Pancreas (tissue), 10 donors: ENCODE measurements around the gene PLB1. TPM values are rescaled to one million over a fixed set of nuclear protein-coding genes. Genes with fewer than 3 reads are reported as not detected.

Experiments
- ATAC-seq, 4 donors: fragments of 200-7000 bp; cut with Tn5 transposase; one replicate each; pipeline versions ENCODE4 v1.8.0 to v1.9.1; 2020; ENCODE audit warnings: mild to moderate bottlenecking in 4 of 4, moderate library complexity in 4 of 4
- DNase-seq, 6 donors: peaks; one replicate each; pipeline ENCODE4 v3.0.0-alpha.2; 2020
- FAIRE-seq: peaks from 2 replicates; lab custom pipeline; 2012; peaks lifted over from hg19 to GRCh38; lab: Jason Lieb, UNC
- H3K27ac ChIP-seq, 4 donors: fragments of 200-600 bp; sonication (generic); 1 replicate in 3 of 4; 2 replicates in 1 of 4; pipeline versions ENCODE4 v1.5.0 to v1.8.0; 2020
- H3K27me3 ChIP-seq, 4 donors: fragments of 200-600 bp; one replicate each; pipeline ENCODE4 v1.8.0; 2021
- H3K36me3 ChIP-seq, 3 donors: fragments of 200-600 bp; sonication (generic) in 1 of 3; one replicate each; pipeline versions ENCODE4 v1.5.0 to v1.8.0; 2020 to 2021
- H3K4me1 ChIP-seq, 3 donors: fragments of 200-600 bp; one replicate each; pipeline ENCODE4 v1.8.0; 2021
- H3K4me3 ChIP-seq, 4 donors: fragments of 200-600 bp; sonication (generic) in 2 of 4; one replicate each; pipeline versions ENCODE4 v1.5.0 to v1.8.0; 2020 to 2021
- H3K9me3 ChIP-seq, 4 donors: fragments of 200-600 bp; one replicate each; pipeline ENCODE4 v1.8.0; 2021
- CTCF ChIP-seq, 4 donors: fragments of 200-600 bp; sonication (generic) in 3 of 4; IDR thresholded peaks; one replicate each; pipeline versions ENCODE4 v1.5.0 to v1.8.0; 2021; ENCODE audit warnings: antibody characterized with exemption in 4 of 4
- WGBS, 2 donors: extraction: QIAGEN DNeasy Blood & Tissue Kit; methylation state at CpG; one replicate each; pipeline ENCODE4 v1.1.7; 2013; 5-methylcytosine and 5-hydroxymethylcytosine counted together
- intact Hi-C, 3 donors: fragments of 100-400 bp; cut with DNase I; formaldehyde crosslinking; loops; one replicate each; pipeline versions ENCODE4 v1.11.1 to v1.14.2; 2022
- polyA plus RNA-seq, 2 donors: library from polyadenylated mRNA; stranded (reverse); fragments of 200-250 nt; gene quantifications; one replicate each; pipeline ENCODE4 v1.2.3, GENCODE V29; 2013
- total RNA-seq, 6 donors: library from RNA; stranded (reverse); fragmentation: NEBNext Ultra II Directional in 4 of 6; extraction: Animal tissue kit (Norgen Biotek cat#: 25700) in 4 of 6; gene quantifications; one replicate each; pipeline versions ENCODE4 v1.2.1 to v1.2.4, GENCODE V29; 2021 to 2023
- donor health status: healthy with polysubstance abuse.
- donor health status: DM: no; HTN: no; CAD: no; lungs with moderate emphysema.
- donor health status: DM: no; HTN: no; CAD: no.
- donor health status: control.
- donor health status: control.
- donor health status: Bipolar disorder and iron deficiency.
- donor health status: DM: yes; HTN: yes; CAD: no.
- donor health status: DM: no; HTN: no; CAD: no.
- donor health status: DM: no; HTN: no; CAD: no.
- donor health status: DM: yes; HTN: yes; CAD: no.

The PLB1 gene
- total and polyA plus RNA-seq, 8 donors: 0.16 to 2.4 (median 0.93) TPM

GRCh38 chr2:28465148-28465885 is 30.5 kb upstream of the PLB1 start:
- H3K27me3 ChIP-seq: no peaks in the 10 kb centered on the region
- FAIRE-seq (no peak), ATAC-seq (no peak), DNase-seq (no peak)
- 66 to 71% methylated on average over 8 of the region's 8 CpGs for WGBS, 2 donors
- H3K9me3 ChIP-seq: no peaks in the 10 kb centered on the region
- no peaks in the 10 kb centered on the region for H3K4me1 ChIP-seq
- intact Hi-C loops: no loop called here
- H3K36me3 ChIP-seq: no peaks in the 10 kb centered on the region
- TF ChIP-seq CTCF (IDR thresholded peaks at IDR 0.05): no peak
- H3K27ac ChIP-seq: no peak overlapping the region
- no peak overlapping the region for H3K4me3 ChIP-seq

DNA sequence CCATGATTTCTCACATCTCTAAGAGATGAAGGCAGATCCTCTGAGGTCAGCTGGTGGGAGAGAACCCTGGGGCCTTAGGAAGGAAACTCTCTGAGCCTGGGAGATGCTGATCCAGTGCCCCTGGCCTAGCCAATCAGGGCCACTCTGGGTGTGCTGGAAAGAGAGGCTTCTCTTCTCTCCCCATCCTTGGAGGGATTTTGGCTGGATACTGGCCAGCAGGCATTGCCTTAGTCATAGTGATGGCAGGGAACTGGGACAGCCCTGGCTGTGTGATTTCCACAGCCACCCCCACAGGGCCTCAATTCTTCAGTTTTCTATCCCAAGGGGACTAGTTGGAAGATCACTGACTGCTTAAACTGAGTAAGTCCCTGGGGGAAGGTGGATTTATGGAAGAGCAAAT is 26.6 kb upstream of the PLB1 start:
- H3K27ac ChIP-seq: no peak overlapping the region
- H3K4me3 ChIP-seq: no peak overlapping the region
- no peak for TF ChIP-seq CTCF (IDR thresholded peaks at IDR 0.05)
- no peaks in the 10 kb centered on the region for H3K36me3 ChIP-seq
- DNase-seq: no peak
- no peaks in the 10 kb centered on the region for H3K4me1 ChIP-seq
- intact Hi-C loops: no loop called here
- H3K9me3 ChIP-seq: no peaks in the 10 kb centered on the region
- no peaks in the 10 kb centered on the region for H3K27me3 ChIP-seq
- peak in 1 of 4 donors; percentile 36 for ATAC-seq
- no peak for FAIRE-seq

- Histone ChIP-seq H3K27me3 (no peaks in the 10 kb centered on the region), H3K4me1 (no peaks in the 10 kb centered on the region), H3K4me3 (no peak overlapping the region), H3K27ac (no peak overlapping the region), H3K36me3 (no peaks in the 10 kb centered on the region), H3K9me3 (no peaks in the 10 kb centered on the region)
- intact Hi-C loops: no loop called here
- FAIRE-seq (no peak), DNase-seq (no peak), ATAC-seq (peak in 2 of 4 donors; percentile 41 to 65)
- no peak for TF ChIP-seq CTCF (IDR thresholded peaks at IDR 0.05)
- WGBS, 2 donors: 48 to 58% methylated on average over 4 of the region's 4 CpGs
These were observed 25.8 kb upstream of the PLB1 start for GRCh38 chr2:28469947-28470535.

DNA sequence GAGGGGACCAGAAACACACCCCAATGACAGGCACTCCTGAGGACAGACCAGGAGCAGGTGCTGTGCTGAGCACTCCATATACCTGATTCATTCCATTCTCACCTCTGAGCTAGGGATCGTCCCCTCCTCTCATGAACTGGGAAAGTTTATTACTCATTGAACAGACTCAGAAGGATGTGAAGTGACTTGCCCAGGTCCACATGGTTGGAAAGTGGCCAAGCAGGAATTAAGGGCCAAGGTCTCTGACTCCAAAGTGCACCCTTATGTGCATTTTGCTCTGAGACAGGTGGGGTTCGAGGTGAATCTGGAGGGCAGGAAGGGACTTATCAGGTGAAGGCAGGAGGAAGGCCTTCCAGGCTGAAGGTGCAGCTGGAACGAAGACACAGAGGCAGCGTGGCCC is 25.1 kb upstream of the PLB1 start:
- Histone ChIP-seq H3K36me3 (no peaks in the 10 kb centered on the region), H3K4me1 (no peaks in the 10 kb centered on the region), H3K27me3 (no peaks in the 10 kb centered on the region), H3K9me3 (no peaks in the 10 kb centered on the region), H3K27ac (no peak overlapping the region), H3K4me3 (no peak overlapping the region)
- ATAC-seq (peak in 1 of 4 donors; percentile 40), DNase-seq (no peak), FAIRE-seq (no peak)
- intact Hi-C loops: no loop called here
- TF ChIP-seq CTCF (IDR thresholded peaks at IDR 0.05): no peak
- 84 to 86% methylated on average over 4 of the region's 4 CpGs for WGBS, 2 donors

DNA sequence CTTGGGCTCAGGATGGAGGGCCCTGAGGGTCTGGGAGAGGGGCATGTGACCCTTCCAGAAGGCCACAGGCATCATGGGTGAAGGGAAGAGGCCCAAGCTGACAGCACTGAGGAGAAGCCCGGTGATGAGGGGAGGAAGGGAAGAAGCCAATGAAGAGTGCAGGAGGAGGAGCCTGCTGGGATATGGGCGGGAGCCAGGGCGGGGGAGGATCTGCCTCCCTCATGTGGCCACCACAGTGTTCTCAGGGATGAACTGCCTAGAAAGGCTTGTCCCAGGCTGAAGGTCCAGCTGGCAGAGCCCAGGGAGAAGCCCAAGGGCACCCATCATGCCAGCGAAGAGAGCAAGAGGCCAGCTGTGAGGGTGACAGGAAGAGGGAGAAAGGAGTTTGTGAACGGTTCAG is 24.6 kb upstream of the PLB1 start:
- DNase-seq (no peak), FAIRE-seq (no peak), ATAC-seq (peak in 1 of 4 donors; percentile 23)
- WGBS, 2 donors: 78 to 84% methylated on average over 5 of the region's 5 CpGs
- no peak for TF ChIP-seq CTCF (IDR thresholded peaks at IDR 0.05)
- Histone ChIP-seq H3K4me3 (no peak overlapping the region), H3K36me3 (no peaks in the 10 kb centered on the region), H3K27ac (no peak overlapping the region), H3K9me3 (no peaks in the 10 kb centered on the region), H3K27me3 (no peaks in the 10 kb centered on the region), H3K4me1 (no peaks in the 10 kb centered on the region)
- intact Hi-C loops: no loop called here
